Measurements from ENCODE around the gene OGT.
"Not testable (repeated sequence)": the region's sequence is repeated elsewhere in the genome, so short reads cannot be mapped to it uniquely, and the experiment has no call there.

OGT gene

DNA sequence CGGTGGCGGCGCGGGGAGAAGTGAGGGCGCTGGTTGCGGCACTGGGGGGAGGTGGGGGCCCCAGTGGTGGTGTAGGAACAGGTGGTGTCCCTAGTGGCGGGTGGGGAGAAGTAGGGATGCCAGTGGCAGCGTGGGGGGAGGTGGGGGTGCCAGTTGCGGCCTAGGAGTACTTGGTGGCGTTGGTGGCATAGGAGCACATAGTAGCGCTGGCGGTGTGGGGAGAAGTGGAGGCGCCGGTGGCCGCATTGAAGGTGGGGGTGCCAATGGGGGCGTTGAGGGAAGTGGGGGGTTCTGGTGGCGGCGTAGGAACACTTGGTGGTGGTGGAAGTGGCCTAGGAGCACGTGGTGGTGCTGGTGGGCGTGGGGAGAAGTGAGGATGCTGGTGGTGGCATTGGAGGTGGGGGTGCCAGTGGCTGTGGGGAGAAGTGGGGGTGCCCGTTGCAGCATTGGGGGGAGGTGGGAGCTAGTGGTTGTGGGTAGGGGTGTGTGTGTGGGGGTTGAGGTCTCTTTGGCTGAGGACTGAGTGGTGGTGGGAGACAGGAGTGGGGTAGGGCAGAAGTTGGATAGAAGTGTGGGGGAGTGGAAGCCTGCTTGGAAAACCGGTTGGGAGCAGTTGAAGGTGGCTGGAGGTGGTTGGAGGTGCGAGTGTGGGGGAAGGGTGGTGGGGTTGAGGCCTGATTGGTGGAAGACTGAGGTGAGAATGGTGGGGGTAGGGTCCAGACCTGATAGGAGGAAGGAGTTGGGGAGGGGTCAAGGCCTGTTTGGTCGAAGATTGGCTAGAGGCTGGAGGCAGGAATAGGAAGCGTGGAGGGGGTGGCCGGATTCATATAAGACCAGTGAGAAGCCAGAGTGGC lies 46.5 kb downstream of the OGT start:
- DNase-seq (ENCODE audit: low spot score) = peak; percentile 22
- TF ChIP-seq, protein P1, sequence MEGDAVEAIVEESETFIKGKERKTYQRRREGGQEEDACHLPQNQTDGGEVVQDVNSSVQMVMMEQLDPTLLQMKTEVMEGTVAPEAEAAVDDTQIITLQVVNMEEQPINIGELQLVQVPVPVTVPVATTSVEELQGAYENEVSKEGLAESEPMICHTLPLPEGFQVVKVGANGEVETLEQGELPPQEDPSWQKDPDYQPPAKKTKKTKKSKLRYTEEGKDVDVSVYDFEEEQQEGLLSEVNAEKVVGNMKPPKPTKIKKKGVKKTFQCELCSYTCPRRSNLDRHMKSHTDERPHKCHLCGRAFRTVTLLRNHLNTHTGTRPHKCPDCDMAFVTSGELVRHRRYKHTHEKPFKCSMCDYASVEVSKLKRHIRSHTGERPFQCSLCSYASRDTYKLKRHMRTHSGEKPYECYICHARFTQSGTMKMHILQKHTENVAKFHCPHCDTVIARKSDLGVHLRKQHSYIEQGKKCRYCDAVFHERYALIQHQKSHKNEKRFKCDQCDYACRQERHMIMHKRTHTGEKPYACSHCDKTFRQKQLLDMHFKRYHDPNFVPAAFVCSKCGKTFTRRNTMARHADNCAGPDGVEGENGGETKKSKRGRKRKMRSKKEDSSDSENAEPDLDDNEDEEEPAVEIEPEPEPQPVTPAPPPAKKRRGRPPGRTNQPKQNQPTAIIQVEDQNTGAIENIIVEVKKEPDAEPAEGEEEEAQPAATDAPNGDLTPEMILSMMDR (IDR thresholded peaks at IDR 0.05; ENCODE audit: extremely low read depth, insufficient read depth, missing control alignments) = no peak
- in situ Hi-C loops (cut with MboI; ENCODE audit: low pct_unique_long_range_greater_than_20kb, low sequenced_read_pairs, unreplicated experiment) = no loop called here

DNA sequence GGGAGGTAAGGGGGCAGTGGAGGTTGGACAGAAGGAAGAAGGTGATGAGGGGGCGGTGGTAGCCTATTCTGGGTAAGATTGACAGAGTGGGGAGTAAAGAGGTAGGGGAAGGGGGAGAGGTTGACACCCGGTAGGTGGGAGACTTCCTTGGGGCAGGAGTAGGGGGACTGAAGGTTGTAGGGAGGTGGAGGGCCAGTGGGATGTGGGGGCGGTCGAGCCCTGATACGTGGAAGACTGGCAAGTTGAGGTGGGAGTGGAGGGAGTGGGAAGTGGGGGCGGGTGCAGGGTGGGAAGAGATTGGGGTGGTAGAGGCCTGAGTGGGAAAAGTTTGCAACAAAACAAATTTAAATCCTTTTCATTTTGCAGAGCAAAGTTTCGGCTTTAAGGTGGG lies 47.1 kb downstream of the OGT start:
- DNase-seq (ENCODE audit: low spot score) = no peak
- TF ChIP-seq, protein P1 (IDR thresholded peaks at IDR 0.05; ENCODE audit: extremely low read depth, insufficient read depth, missing control alignments) = no peak
- in situ Hi-C loops (cut with MboI; ENCODE audit: low pct_unique_long_range_greater_than_20kb, low sequenced_read_pairs, unreplicated experiment) = no loop called here

DNA sequence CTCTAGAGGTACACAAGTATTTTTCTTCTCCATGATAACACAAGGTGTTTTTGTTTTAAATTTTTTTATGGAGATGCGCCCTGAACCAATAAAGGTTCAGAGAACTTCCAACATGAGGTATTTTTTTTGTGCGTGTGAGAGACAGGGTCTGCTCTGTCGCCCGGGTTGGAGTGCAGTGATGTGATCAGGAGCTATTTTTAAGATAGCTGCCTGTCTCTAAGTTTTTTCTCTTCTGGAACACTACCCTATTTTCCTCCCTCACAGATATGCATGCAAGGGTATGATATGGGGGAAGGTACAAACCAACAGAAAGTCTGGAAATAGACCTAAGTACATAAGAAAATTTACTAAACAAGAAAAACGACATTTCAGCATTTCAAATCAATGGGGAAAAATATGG lies 48.3 kb downstream of the OGT start:
- TF ChIP-seq, protein P1 (IDR thresholded peaks at IDR 0.05; ENCODE audit: extremely low read depth, insufficient read depth, missing control alignments) = no peak
- no peak for DNase-seq (ENCODE audit: low spot score)
- in situ Hi-C loops (cut with MboI; ENCODE audit: low pct_unique_long_range_greater_than_20kb, low sequenced_read_pairs, unreplicated experiment) = no loop called here

DNA sequence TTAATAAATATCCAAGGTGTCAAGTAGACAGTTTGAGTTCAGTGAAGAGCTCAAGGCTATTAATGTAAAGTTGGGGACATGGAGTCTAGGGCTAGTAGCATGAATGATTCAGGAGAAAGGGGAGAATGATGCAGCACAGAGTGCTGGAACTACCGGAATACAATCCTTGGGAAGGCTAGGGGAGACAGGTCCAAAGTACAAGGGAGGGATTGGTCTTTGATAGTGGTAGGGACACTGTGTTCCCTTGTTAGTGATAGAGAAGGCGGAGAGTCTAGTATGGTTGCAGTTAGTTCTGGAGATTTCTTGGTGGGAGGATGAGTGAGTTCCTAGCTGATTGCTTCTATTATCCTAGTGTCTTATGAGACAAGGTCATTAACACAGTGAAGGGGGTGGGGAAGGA lies 54.0 kb downstream of the OGT start:
- TF ChIP-seq, protein P1 (IDR thresholded peaks at IDR 0.05; ENCODE audit: extremely low read depth, insufficient read depth, missing control alignments) = no peak
- in situ Hi-C loops (cut with MboI; ENCODE audit: low pct_unique_long_range_greater_than_20kb, low sequenced_read_pairs, unreplicated experiment) = no loop called here
- no peak for DNase-seq (ENCODE audit: low spot score)

DNA sequence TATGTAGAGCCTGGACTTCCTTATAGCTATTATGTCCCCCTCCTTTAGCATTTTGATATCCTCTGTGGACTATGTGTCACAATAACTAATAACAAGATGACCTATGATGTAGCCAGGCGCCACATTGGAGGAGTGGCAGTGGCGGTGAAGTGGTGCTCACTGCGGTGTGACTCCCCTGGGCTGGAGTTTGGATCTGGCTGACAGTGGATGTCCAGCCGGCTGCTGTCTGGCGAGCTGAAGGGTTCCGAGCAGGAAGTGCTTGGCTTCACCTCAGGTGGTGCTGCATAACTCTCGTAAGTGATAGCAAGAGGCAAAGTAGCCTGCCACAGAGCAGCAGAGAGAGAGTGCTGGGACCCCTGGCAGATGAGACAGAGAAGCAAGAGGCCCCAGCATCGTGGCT lies 60.3 kb downstream of the OGT start:
- DNase-seq (ENCODE audit: low spot score); in situ Hi-C loops (cut with MboI; ENCODE audit: low pct_unique_long_range_greater_than_20kb, low sequenced_read_pairs, unreplicated experiment): not testable (repeated sequence)

DNA sequence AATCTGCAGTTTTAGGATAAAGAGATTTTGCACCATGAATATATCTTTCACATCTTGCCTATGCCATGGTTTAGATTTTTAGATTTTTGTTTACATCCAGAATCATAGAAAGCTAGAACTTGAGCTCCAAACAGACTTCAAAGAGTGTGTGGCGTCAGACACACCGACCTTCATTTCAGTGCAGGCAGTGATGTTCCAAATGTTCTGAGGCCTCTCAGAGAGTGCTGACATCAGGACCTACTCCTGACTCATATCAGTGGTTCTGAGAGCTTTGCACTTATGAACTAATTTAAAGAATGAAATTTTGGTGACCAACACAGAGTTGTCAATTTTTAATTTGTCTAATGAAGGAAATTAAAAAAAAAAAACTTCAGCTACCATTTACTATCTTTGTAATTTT lies 67.1 kb downstream of the OGT start:
- TF ChIP-seq, protein P1 (IDR thresholded peaks at IDR 0.05; ENCODE audit: extremely low read depth, insufficient read depth, missing control alignments) = no peak
- in situ Hi-C loops (cut with MboI; ENCODE audit: low pct_unique_long_range_greater_than_20kb, low sequenced_read_pairs, unreplicated experiment) = no loop called here
- DNase-seq (ENCODE audit: low spot score) = no peak

DNA sequence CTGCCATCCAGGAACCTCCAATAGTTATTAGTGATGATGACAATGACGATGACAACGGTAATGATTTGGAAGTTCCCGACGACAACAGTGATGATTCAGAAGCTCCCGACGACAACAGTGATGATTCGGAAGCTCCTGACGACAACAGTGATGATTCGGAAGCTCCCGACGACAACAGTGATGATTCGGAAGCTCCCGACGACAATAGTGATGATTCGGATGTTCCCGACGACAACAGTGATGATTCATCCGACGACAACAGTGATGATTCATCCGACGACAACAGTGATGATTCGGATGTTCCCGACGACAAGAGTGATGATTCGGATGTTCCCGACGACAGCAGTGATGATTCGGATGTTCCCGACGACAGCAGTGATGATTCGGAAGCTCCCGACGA lies 70.7 kb downstream of the OGT start:
- TF ChIP-seq, protein P1 (IDR thresholded peaks at IDR 0.05; ENCODE audit: extremely low read depth, insufficient read depth, missing control alignments) = no peak
- in situ Hi-C loops (cut with MboI; ENCODE audit: low pct_unique_long_range_greater_than_20kb, low sequenced_read_pairs, unreplicated experiment) = no loop called here
- no peak for DNase-seq (ENCODE audit: low spot score)
